CD4-positive, alpha-beta T cell (primary cell): ENCODE data around the gene GBGT1. TPM values are rescaled to one million over a fixed set of nuclear protein-coding genes. Genes with fewer than 3 reads are reported as not detected.

ENCODE experiments used
- ATAC-seq: fragments of 200-7000 bp; cut with Tn5 transposase; one replicate; pipeline ENCODE4 v1.10.0; 2022; ENCODE audit warnings: mild to moderate bottlenecking; ENCODE audit not compliant: poor library complexity
- CTCF ChIA-PET: fragments of 350-600 bp; sonication (Branson Sonifier 250); formaldehyde crosslinking; loops from one replicate; lab custom pipeline; 2021; ENCODE audit warnings: antibody characterized with exemption, inconsistent platforms; lab: Charles Lee
- POLR2A ChIA-PET: fragments of 350-600 bp; sonication (Branson Sonifier 250); formaldehyde crosslinking; loops from one replicate; lab custom pipeline; 2021; ENCODE audit warnings: antibody characterized with exemption, inconsistent platforms; lab: Charles Lee
- DNase-seq, 14 experiments: peaks; one replicate each; pipeline ENCODE4 v3.0.0-alpha.2; 2013 to 2020; ENCODE audit warnings: mixed read lengths in 2 of 14
- H3K27ac ChIP-seq, 2 donors: one replicate each; pipeline versions ENCODE4 v1.5.1 to v1.7.0; 2013; ENCODE audit warnings: low read length in 2 of 2, low read depth in 1 of 2, mild to moderate bottlenecking in 1 of 2
- H3K27me3 ChIP-seq, 2 experiments: 1 replicate in 1 of 2; 2 replicates in 1 of 2; pipeline versions ENCODE4 v1.6.1 to v1.7.0; 2013; ENCODE audit warnings: low read length in 2 of 2, control low read depth in 1 of 2, mild to moderate bottlenecking in 1 of 2, moderate library complexity in 1 of 2; ENCODE audit not compliant: insufficient read depth in 2 of 2, control insufficient read depth in 1 of 2
- H3K36me3 ChIP-seq: one replicate; pipeline ENCODE4 v1.6.1; 2013; ENCODE audit warnings: low read length, control low read depth; ENCODE audit not compliant: insufficient read depth
- H3K4me1 ChIP-seq: one replicate; pipeline ENCODE4 v1.6.1; 2013; ENCODE audit warnings: low read length, control low read depth; ENCODE audit not compliant: insufficient read depth
- H3K4me3 ChIP-seq: one replicate; pipeline ENCODE4 v1.5.1; 2013; ENCODE audit warnings: mild to moderate bottlenecking, low read length, moderate library complexity
- H3K9me3 ChIP-seq, 2 experiments: 1 replicate in 1 of 2; 2 replicates in 1 of 2; pipeline versions ENCODE4 v1.6.1 to v1.7.0; 2013; ENCODE audit warnings: low read length in 2 of 2, mild to moderate bottlenecking in 2 of 2, control low read depth in 1 of 2, moderate library complexity in 1 of 2; ENCODE audit not compliant: control insufficient read depth in 1 of 2, insufficient read depth in 1 of 2
- H3K27ac Mint-ChIP-seq: one replicate; pipeline ENCODE4 v1.8.0; 2020; ENCODE audit warnings: mixed read lengths
- H3K27me3 Mint-ChIP-seq: one replicate; pipeline ENCODE4 v1.8.0; 2021; ENCODE audit warnings: mixed read lengths
- H3K36me3 Mint-ChIP-seq: one replicate; pipeline ENCODE4 v1.8.0; 2021; ENCODE audit warnings: low read depth, mixed read lengths
- H3K4me1 Mint-ChIP-seq: one replicate; pipeline ENCODE4 v1.8.0; 2021; ENCODE audit warnings: low read depth, mixed read lengths
- H3K4me3 Mint-ChIP-seq: one replicate; pipeline ENCODE4 v1.8.0; 2020; ENCODE audit warnings: mild to moderate bottlenecking, mixed read lengths
- H3K9me3 Mint-ChIP-seq: one replicate; pipeline ENCODE4 v1.8.0; 2020; ENCODE audit warnings: mixed read lengths
- intact Hi-C, 2 experiments: fragments of 100-400 bp; cut with DNase I in 1 of 2; cut with micrococcal nuclease in 1 of 2; formaldehyde crosslinking; loops; one replicate each; pipeline versions ENCODE4 v1.15.1 to v1.9.0; 2023 to 2025; cut with DNase I, micrococcal nuclease
- total RNA-seq, 174 experiments: library from RNA in 2 of 174; stranded (reverse) in 2 of 174; gene quantifications; one replicate each; pipeline ENCODE4 v1.2.3 and lab custom pipeline; 2021 to 2026
- TF ChIP-seq, protein P1 (sequence below): fragments of 200-600 bp; IDR thresholded peaks from one replicate; pipeline ENCODE4 v1.8.0; 2022; ENCODE audit warnings: antibody characterized with exemption, mild to moderate bottlenecking

GBGT1 gene
- total RNA-seq, 2 experiments from 2014 or later: 1.3 to 1.8 TPM

DNA sequence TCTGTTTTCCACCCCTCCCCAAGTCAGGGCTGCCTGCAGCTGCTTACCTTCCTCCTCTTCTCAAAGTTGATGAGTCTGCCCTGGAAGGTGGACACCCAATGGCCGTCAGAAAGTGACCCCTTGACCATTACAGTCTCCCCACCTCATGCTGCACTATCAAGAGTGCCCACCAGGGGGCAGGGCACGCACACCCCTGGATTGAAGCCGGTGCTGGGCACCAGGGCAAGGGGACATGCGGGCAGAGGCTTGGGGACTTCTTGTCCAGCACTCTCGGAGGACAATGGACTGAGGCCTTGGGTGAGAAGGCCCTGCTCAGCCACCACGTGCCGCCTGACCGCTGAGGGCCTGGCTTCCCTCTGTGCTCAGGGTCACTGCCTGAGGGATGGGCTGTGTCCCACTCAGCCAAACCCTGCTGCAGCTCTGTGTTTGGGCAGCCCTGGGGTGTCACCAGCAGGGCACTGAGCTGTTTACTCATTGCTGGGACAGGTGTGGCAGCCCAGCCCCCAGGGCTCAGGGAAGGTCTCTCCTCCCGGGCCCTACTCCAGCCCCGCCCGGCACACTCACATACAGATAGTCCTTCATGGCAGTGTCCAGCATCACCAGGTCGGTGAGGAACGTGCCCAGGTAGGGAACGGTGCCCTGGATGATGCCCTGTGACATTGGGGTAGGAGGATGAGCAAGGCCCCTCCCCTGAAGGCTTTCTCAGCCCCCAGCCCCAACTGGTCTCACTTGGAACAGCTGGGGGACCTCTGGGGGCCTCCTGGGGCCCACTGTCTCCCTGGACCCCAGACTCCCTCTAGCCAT lies 60.3 kb downstream of the GBGT1 start:
- ChIA-PET CTCF (interaction anchor here (0.6 to 6.0 kb wide), 4 partner anchors 15 to 45 kb away, joined by 3 to 39 read pairs (median 16); no protein-coding TSS in a partner anchor), POLR2A (interaction anchor here (0.7 to 1.5 kb wide), 2 partner anchors 41 to 46 kb away, joined by 3 to 7 read pairs; no protein-coding TSS in a partner anchor)
- Histone ChIP-seq H3K27ac (peak overlapping the region in 1 of 2 donors; percentile 19), H3K4me1 (no peaks in the 10 kb centered on the region), H3K4me3 (no peak overlapping the region), H3K36me3 (peaks cover 97% of the 10 kb centered on the region), H3K9me3 (peaks cover 0 to 9% of the 10 kb centered on the region in 2 experiments), H3K27me3 (no peaks in the 10 kb centered on the region)
- no peaks in the 10 kb centered on the region for H3K9me3 Mint-ChIP-seq
- TF ChIP-seq, protein P1, sequence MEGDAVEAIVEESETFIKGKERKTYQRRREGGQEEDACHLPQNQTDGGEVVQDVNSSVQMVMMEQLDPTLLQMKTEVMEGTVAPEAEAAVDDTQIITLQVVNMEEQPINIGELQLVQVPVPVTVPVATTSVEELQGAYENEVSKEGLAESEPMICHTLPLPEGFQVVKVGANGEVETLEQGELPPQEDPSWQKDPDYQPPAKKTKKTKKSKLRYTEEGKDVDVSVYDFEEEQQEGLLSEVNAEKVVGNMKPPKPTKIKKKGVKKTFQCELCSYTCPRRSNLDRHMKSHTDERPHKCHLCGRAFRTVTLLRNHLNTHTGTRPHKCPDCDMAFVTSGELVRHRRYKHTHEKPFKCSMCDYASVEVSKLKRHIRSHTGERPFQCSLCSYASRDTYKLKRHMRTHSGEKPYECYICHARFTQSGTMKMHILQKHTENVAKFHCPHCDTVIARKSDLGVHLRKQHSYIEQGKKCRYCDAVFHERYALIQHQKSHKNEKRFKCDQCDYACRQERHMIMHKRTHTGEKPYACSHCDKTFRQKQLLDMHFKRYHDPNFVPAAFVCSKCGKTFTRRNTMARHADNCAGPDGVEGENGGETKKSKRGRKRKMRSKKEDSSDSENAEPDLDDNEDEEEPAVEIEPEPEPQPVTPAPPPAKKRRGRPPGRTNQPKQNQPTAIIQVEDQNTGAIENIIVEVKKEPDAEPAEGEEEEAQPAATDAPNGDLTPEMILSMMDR: peak; percentile 96
- intact Hi-C loops: loop anchor here (1.0 to 2.0 kb wide), 4 partner anchors 17 to 77 kb away; partner anchors contain the start of gene RALGDS (in 1 of the 2)
- H3K36me3 Mint-ChIP-seq: peaks cover 86% of the 10 kb centered on the region
- no peaks in the 10 kb centered on the region for H3K4me1 Mint-ChIP-seq
- H3K27me3 Mint-ChIP-seq: no peaks in the 10 kb centered on the region
- peak; percentile 38 to 76 (median 50) for DNase-seq
- H3K27ac Mint-ChIP-seq: peak overlapping the region; percentile 51
- peak overlapping the region; percentile 11 for H3K4me3 Mint-ChIP-seq
- ATAC-seq: peak; percentile 50

Other genes with a start within 250 kb of the GBGT1 start
- gene TSC1, start 219.3 kb downstream of the GBGT1 start, total RNA-seq: 10 to 100 TPM; 50.0 to 51.9 TPM
- gene GFI1B, start 185.2 kb downstream of the GBGT1 start, total RNA-seq: under 1 TPM in 1 of 2 experiments, not detected in 1; 0.58 TPM
- gene GTF3C5, start 132.9 kb downstream of the GBGT1 start, total RNA-seq: 10 to 100 TPM; 49.0 to 52.4 TPM
- under 1 TPM; 0.16 to 0.39 TPM for gene CEL, start 101.9 kb downstream of the GBGT1 start, total RNA-seq
- 100 to 1,000 TPM; 166 to 168 TPM for gene RALGDS, start 42.7 kb downstream of the GBGT1 start, total RNA-seq
- not detected for gene OBP2B, start 45.3 kb upstream of the GBGT1 start, total RNA-seq
- gene ABO, start 111.3 kb upstream of the GBGT1 start, total RNA-seq: under 1 TPM; 0.19 to 0.31 TPM
- 10 to 100 TPM; 15.1 to 15.9 TPM for gene SURF6, start 172.3 kb upstream of the GBGT1 start, total RNA-seq
- gene MED22, start 184.2 kb upstream of the GBGT1 start, total RNA-seq: 10 to 100 TPM; 15.7 to 18.0 TPM
- gene RPL7A, start 184.3 kb upstream of the GBGT1 start, total RNA-seq: 1,000 to 10,000 TPM; 2,613 to 2,686 TPM
- 10 to 100 TPM; 42.5 to 45.9 TPM for gene SURF1, start 192.6 kb upstream of the GBGT1 start, total RNA-seq
- 10 to 100 TPM; 12.7 TPM for gene SURF2, start 192.6 kb upstream of the GBGT1 start, total RNA-seq
- gene SURF4, start 212.1 kb upstream of the GBGT1 start, total RNA-seq: 10 to 100 TPM; 90.7 to 94.6 TPM
- 1 to 10 TPM in 1 of 2 experiments, under 1 TPM in 1; 0.59 to 1.0 TPM for gene STKLD1, start 212.5 kb upstream of the GBGT1 start, total RNA-seq